ENCODE data around the gene BLTP3B.

Gene BLTP3B

GRCh38 chr12:100163416-100164152 lies 20.9 kb upstream of the BLTP3B start:
- DNase-seq: peak; percentile 73

- DNase-seq: no peak
Measured at GRCh38 chr12:100159391-100160104, 16.9 kb upstream of the BLTP3B start.

GRCh38 chr12:100158535-100158934 lies 15.9 kb upstream of the BLTP3B start:
- no peak for DNase-seq

GRCh38 chr12:100157427-100157821 lies 14.8 kb upstream of the BLTP3B start:
- DNase-seq: no peak

- no peak for DNase-seq
Measured at GRCh38 chr12:100156731-100157426, 14.2 kb upstream of the BLTP3B start.

GRCh38 chr12:100154474-100155247 lies 12.0 kb upstream of the BLTP3B start:
- DNase-seq: peak; percentile 80

GRCh38 chr12:100153131-100153530 lies 10.5 kb upstream of the BLTP3B start:
- DNase-seq: no peak

GRCh38 chr12:100151769-100152168 lies 9.1 kb upstream of the BLTP3B start:
- no peak for DNase-seq

- no peak for DNase-seq
Measured at GRCh38 chr12:100146252-100146651, 3.6 kb upstream of the BLTP3B start.

- DNase-seq: no peak
Measured at GRCh38 chr12:100145643-100146042, 3.0 kb upstream of the BLTP3B start.

GRCh38 chr12:100141998-100142850 lies 450 bp downstream of the BLTP3B start:
- no peak for DNase-seq

GRCh38 chr12:100141666-100141997 lies 1.0 kb downstream of the BLTP3B start:
- no peak for DNase-seq

GRCh38 chr12:100138803-100139098 lies 3.9 kb downstream of the BLTP3B start:
- no peak for DNase-seq

- no peak for DNase-seq
Measured at GRCh38 chr12:100138048-100138802, 4.4 kb downstream of the BLTP3B start.

- DNase-seq: no peak
Measured at GRCh38 chr12:100133200-100133599, 9.5 kb downstream of the BLTP3B start.

- DNase-seq: no peak
Measured at GRCh38 chr12:100128512-100128908, 14.2 kb downstream of the BLTP3B start.

GRCh38 chr12:100127766-100128511 lies 14.7 kb downstream of the BLTP3B start:
- DNase-seq: no peak

GRCh38 chr12:100123316-100124095 lies 19.2 kb downstream of the BLTP3B start:
- no peak for DNase-seq

- no peak for DNase-seq
Measured at GRCh38 chr12:100120355-100120754, 22.3 kb downstream of the BLTP3B start.

GRCh38 chr12:100115291-100115690 lies 27.4 kb downstream of the BLTP3B start:
- no peak for DNase-seq

Data from activated T-cell treated with anti-CD3 and anti-CD28 coated beads, Interleukin-2, amount 50 U/mL, for 1 hour (primary cell).